Stimulated activated naive CD8-positive, alpha-beta T cell treated with anti-CD3 and anti-CD28 coated beads, Interleukin-15, amount 100 ng/mL, for 72 hours (primary cell): Measurements from ENCODE around the gene BOLA3.
"Not testable (repeated sequence)": the region's sequence is repeated elsewhere in the genome, so short reads cannot be mapped to it uniquely, and the experiment has no call there.

Experiments used
- ATAC-seq: fragments of 150-1000 bp; cut with Tn5 transposase; 2 replicates; pipeline ENCODE4 v1.10.0; 2021; ENCODE audit warnings: mild to moderate bottlenecking, moderate library complexity
- DNase-seq, 2 donors: peaks; one replicate each; pipeline ENCODE4 v3.0.0; 2021 to 2022
- H3K27ac Mint-ChIP-seq, 2 donors: one replicate each; pipeline ENCODE4 v1.8.0; 2022; ENCODE audit warnings: mild to moderate bottlenecking in 2 of 2, mixed read lengths in 2 of 2, moderate library complexity in 2 of 2
- H3K27me3 Mint-ChIP-seq: one replicate; pipeline ENCODE4 v1.8.0; 2022; ENCODE audit warnings: mixed read lengths
- H3K4me1 Mint-ChIP-seq: one replicate; pipeline ENCODE4 v1.8.0; 2022; ENCODE audit warnings: mild to moderate bottlenecking, mixed read lengths
- H3K4me3 Mint-ChIP-seq, 2 donors: one replicate each; pipeline ENCODE4 v1.8.0; 2022; ENCODE audit warnings: mild to moderate bottlenecking in 2 of 2, mixed read lengths in 2 of 2, moderate library complexity in 1 of 2
- H3K9me3 Mint-ChIP-seq, 2 donors: one replicate each; pipeline ENCODE4 v1.8.0; 2022; ENCODE audit warnings: mixed read lengths in 2 of 2

The BOLA3 gene

DNA sequence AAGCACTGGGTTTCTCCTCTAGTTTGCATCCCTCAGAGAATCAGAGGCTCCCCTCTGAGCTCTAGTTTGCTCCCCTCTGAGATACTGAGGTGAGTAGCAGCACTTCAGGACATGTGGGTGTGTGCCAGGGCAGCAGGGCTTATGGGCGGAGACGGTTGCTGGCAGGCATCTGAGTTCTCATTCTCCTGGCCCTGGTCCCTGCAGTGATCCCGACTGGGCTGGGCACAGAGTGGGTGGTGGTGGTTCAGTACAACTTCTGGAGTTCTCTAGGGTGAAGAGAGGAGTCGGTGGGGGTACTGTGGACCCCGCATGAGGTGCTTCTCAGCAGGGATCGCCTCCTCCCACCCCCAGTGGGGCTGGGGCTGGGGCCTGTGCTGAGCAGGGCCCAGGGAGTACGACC lies 47.9 kb downstream of the BOLA3 start:
- peaks cover 10% of the 10 kb centered on the region for H3K4me1 Mint-ChIP-seq
- DNase-seq (no peak), ATAC-seq (peak; percentile 51)
- no peaks in the 10 kb centered on the region for H3K27me3 Mint-ChIP-seq
- no peak overlapping the region for H3K4me3 Mint-ChIP-seq
- H3K27ac Mint-ChIP-seq: peak overlapping the region in 1 of 2 donors; percentile 77
- H3K9me3 Mint-ChIP-seq: no peaks in the 10 kb centered on the region

DNA sequence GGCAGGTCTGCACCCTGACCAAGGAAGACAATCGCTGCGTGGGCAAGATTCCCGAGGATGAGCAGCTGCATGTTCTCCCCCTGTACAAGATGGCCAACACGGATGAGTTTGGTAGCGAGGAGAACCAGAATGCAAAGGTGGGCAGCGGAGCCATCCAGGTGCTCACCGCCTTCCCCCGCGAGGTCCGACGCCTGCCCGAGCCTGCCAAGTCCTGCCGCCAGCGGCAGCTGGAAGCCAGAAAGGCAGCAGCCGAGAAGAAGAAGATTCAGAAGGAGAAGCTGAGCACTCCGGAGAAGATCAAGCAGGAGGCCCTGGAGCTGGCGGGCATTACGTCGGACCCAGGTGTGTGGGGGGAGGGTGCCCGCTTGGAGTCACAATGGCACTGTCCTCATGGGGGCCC lies 48.4 kb downstream of the BOLA3 start:
- H3K27ac Mint-ChIP-seq: peak overlapping the region in 1 of 2 donors; percentile 56
- DNase-seq (no peak), ATAC-seq (no peak)
- H3K27me3 Mint-ChIP-seq: no peaks in the 10 kb centered on the region
- no peaks in the 10 kb centered on the region for H3K9me3 Mint-ChIP-seq
- peaks cover 10% of the 10 kb centered on the region for H3K4me1 Mint-ChIP-seq
- H3K4me3 Mint-ChIP-seq: no peak overlapping the region

DNA sequence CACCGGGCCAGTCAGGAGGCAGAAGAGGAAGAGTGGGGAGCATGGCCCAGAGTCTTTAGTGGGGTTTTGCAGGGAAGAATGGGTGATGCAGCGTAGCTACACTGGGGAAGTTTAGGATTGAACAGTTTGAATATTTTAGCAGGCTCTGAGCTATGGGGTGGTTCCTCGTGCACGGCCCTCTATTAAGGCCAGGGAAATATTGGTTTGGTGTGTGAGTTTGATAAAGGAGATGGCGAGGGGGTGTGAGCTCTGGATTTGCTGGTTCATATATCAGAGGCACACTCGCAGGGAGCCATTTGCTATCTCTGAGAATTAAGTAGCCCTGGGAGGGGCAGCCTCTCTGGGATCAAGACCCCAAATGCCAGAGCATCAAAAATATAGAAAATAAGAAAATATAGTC lies 50.1 kb downstream of the BOLA3 start:
- Mint-ChIP-seq H3K4me1 (peaks cover 10% of the 10 kb centered on the region), H3K27ac (peak overlapping the region in 1 of 2 donors; percentile 35), H3K9me3 (no peaks in the 10 kb centered on the region), H3K4me3 (no peak overlapping the region), H3K27me3 (no peaks in the 10 kb centered on the region)
- no peak for ATAC-seq
- DNase-seq: no peak

DNA sequence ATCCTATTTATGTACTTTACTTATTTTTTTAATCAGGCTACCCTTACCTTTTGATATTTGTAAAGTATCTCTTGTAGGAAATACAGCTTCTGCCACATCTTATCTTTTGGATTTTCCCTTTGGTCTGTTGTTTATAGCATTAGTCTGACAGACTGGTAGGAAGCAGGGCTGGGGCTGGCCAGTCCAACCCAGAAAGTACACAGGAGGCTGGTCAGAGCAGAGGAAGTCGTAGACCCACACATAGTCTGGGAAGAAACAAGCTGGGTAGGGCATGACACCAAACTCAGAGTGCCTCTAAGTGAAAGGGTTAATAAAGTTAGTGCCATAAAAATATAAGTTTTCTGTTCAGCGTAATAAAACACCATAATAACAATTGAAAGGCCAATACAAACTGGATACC lies 51.7 kb downstream of the BOLA3 start:
- Mint-ChIP-seq H3K27ac (no peak overlapping the region), H3K9me3 (no peaks in the 10 kb centered on the region), H3K4me1 (peaks cover 10% of the 10 kb centered on the region), H3K4me3 (no peak overlapping the region), H3K27me3 (no peaks in the 10 kb centered on the region)
- DNase-seq (no peak), ATAC-seq (no peak)

DNA sequence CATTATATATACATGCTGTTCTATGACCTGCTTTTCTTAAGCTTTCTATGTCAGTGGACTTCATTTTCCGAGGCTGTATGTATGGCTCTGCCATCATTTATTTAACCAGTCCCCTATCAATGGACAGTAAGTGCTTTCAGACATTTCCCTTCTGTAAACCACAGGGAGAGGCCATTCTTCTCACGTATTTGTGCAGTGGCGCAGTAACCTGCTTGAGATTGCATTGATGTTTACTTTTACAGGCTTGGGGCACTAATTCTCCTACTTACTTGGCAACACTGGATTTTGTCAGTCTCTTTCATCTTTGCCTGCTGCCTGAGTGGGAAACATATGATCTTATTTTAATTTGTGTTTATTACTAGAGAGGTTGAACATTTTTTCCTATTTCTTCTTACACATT lies 52.1 kb downstream of the BOLA3 start:
- Mint-ChIP-seq H3K27ac (no peak overlapping the region), H3K4me3 (no peak overlapping the region), H3K27me3 (no peaks in the 10 kb centered on the region), H3K9me3 (no peaks in the 10 kb centered on the region), H3K4me1 (peaks cover 8% of the 10 kb centered on the region)
- ATAC-seq (no peak), DNase-seq (no peak)

DNA sequence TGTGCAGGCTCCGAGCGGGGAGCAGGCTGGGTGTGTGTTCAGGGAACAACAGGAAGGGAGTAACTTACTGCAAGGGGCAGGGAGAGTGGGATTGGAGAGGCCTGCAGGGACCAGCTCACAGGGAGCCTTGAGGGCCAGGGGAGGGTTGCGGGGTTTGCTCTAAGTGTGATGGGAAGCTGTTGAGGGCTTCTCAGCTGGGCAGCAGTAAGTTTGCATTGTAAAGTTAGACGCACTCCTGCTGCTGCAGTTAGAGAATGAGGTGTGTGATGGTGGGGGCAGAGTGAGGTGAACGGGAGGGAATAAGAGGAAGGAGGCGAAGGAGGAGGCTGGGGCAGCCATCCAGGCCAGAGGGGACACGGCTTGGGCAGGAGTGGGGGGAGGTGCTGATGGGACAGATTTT lies 53.4 kb downstream of the BOLA3 start:
- ATAC-seq (no peak), DNase-seq (no peak)
- Mint-ChIP-seq H3K9me3 (no peaks in the 10 kb centered on the region), H3K27ac (peak overlapping the region; percentile 5 to 35), H3K4me1 (peaks cover 5% of the 10 kb centered on the region), H3K27me3 (no peaks in the 10 kb centered on the region), H3K4me3 (no peak overlapping the region)

DNA sequence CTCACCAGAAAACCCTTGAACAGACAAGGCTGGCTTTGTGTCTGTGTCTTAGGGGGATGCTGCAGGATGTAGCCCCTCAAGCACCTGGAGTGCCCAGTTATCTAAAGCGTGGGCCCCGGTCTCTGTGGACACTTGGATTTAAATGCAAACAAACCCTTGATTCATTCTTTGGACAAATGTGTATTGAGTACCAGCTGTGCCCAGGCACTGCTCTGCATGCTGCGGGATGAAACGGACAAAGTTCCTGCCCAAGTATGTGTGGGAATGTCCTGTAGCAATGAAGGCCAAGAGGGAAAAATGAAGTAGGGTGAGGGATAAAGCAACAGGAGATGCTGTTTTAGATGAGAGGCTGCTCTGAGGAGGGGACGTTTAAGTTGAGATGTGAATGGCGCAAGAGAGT lies 53.9 kb downstream of the BOLA3 start:
- no peak overlapping the region for H3K27ac Mint-ChIP-seq
- no peak overlapping the region for H3K4me3 Mint-ChIP-seq
- H3K9me3 Mint-ChIP-seq: no peaks in the 10 kb centered on the region
- ATAC-seq: no peak
- H3K27me3 Mint-ChIP-seq: no peaks in the 10 kb centered on the region
- peaks cover 10% of the 10 kb centered on the region for H3K4me1 Mint-ChIP-seq
- DNase-seq: no peak

DNA sequence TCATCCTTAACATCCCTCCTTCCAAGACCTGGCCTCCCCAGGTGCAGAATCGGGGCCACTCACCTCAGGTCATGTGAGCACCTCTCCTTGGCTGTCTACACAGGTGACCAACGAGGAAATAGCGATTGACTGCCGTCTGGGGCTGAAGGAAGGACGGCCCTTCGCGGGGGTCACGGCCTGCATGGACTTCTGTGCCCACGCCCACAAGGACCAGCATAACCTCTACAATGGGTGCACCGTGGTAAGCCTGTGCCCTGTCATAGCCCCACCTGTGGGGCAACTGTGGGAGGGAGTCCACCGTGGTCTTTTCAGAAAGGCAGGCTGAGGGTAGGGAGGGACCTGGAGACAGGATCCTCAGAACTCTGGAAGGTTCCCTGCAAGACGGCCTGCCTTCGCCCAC lies 54.3 kb downstream of the BOLA3 start:
- Mint-ChIP-seq H3K9me3 (no peaks in the 10 kb centered on the region), H3K4me3 (no peak overlapping the region), H3K4me1 (peaks cover 11% of the 10 kb centered on the region), H3K27ac (no peak overlapping the region), H3K27me3 (no peaks in the 10 kb centered on the region)
- no peak for ATAC-seq
- no peak for DNase-seq

DNA sequence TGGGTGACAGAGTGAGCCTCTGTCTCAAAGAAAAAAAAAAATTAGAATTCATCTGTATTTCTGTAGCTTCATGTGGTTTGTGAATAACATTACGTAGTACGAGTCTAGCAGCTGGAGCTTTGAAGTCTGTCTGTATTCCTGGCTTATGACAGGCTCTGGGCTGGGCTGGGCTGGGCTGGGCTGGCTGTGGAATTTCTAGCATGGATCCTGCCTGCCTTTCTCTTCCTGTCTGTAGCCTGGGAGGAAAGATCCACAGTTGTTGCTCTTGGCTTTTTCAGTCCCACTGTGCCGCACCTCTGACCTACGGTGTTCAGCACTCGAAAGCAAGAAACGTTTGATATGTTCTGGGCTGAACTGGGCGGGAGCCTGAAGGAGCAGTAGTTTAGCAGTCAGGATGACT lies 55.4 kb downstream of the BOLA3 start:
- ATAC-seq (no peak), DNase-seq (no peak)
- H3K4me1 Mint-ChIP-seq: peaks cover 7% of the 10 kb centered on the region
- H3K4me3 Mint-ChIP-seq: no peak overlapping the region
- H3K27ac Mint-ChIP-seq: no peak overlapping the region
- no peaks in the 10 kb centered on the region for H3K9me3 Mint-ChIP-seq
- no peaks in the 10 kb centered on the region for H3K27me3 Mint-ChIP-seq

DNA sequence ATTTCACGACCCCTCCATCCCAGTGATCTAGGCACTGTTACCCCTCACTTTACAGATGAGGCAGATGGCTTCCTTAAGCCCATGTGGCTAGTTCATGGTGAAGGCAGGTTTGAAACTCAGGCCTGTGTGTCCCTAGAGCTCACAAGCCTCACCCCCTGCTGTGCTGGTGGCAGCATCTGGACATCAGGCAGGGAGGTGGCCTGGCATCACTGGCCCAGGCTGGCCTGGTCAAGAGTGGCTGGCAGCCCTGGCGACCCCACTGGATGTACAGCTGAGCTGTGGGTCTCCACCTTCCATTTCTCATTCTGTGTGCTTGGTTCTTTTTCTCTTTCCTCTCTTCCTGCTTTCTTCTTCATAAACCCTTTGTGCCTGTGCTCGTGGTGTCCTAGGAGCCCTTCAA lies 56.3 kb downstream of the BOLA3 start:
- H3K27ac Mint-ChIP-seq: peak overlapping the region in 1 of 2 donors; percentile 15
- H3K4me1 Mint-ChIP-seq: peaks cover 6% of the 10 kb centered on the region
- no peak overlapping the region for H3K4me3 Mint-ChIP-seq
- DNase-seq: no peak
- no peaks in the 10 kb centered on the region for H3K9me3 Mint-ChIP-seq
- ATAC-seq: no peak
- H3K27me3 Mint-ChIP-seq: no peaks in the 10 kb centered on the region

DNA sequence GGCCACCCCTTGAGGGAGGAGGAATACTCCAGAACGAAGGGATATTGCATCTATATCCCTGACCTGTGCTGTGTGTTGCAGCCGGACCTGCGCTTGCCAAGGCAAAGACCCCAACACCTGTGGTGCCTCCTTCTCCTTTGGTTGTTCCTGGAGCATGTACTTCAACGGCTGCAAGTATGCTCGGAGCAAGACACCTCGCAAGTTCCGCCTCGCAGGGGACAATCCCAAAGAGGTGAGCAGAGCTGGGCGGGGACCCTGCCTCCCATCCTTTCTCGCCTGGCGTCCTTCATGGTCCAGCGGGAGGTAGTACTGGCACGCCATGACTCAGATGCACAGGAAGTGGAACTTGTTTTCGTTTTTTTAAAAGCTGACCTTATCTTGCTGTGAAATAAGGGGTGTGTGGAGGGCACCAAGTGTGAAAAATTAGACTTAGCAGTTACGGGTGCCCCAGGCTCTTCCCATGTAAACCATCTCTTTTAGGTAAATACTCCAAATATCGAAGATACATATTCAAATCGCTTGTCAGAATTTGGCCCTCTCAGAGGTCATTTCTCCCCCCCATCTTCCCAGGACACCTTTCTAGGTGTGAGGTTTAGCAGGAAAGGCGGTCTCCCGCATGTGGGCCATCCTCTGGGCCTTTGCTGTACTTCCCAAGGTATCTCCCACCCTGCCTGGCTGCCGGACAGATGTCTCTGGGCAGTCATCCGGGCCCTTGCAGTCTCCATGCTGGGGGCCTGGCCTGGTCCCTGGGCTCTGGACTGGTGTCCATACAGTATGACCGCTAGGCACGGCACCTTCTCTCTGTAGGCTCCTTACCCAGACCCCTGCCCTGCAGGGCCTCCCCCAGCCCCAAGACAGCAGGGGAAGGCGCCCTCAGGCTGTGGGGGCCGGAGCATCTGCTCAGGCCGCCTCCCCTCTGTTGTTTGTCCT lies 57.6 kb downstream of the BOLA3 start:
- no peaks in the 10 kb centered on the region for H3K9me3 Mint-ChIP-seq

DNA sequence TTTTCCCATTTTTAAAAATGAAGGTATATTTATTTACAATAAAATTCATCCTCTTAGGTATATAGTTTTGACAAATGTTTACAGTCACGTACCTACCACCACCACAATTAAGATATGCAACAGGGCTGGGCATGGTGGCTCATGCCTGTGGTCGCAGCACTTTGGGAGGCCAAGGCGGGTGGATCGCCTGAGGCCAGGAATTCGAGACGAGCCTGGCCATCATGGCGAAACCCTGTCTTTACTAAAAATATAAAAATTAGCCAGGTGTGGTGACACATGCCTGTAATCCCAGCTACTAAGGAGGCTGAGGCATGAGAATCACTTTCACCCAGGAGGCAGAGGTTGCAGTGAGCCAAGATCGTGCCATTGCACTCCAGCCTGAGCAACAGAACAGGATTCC lies 59.0 kb downstream of the BOLA3 start:
- not testable (repeated sequence) for H3K27ac Mint-ChIP-seq, H3K4me1 Mint-ChIP-seq, DNase-seq, H3K9me3 Mint-ChIP-seq, H3K4me3 Mint-ChIP-seq, ATAC-seq, H3K27me3 Mint-ChIP-seq

More for the DNA sequence above, 57.6 kb downstream of the BOLA3 start:
- peaks cover 6% of the 10 kb centered on the region for H3K4me1 Mint-ChIP-seq
- DNase-seq (no peak), ATAC-seq (no peak)
- H3K4me3 Mint-ChIP-seq: no peak overlapping the region
- H3K27ac Mint-ChIP-seq: peak overlapping the region; percentile 27 to 39
- no peaks in the 10 kb centered on the region for H3K27me3 Mint-ChIP-seq

DNA sequence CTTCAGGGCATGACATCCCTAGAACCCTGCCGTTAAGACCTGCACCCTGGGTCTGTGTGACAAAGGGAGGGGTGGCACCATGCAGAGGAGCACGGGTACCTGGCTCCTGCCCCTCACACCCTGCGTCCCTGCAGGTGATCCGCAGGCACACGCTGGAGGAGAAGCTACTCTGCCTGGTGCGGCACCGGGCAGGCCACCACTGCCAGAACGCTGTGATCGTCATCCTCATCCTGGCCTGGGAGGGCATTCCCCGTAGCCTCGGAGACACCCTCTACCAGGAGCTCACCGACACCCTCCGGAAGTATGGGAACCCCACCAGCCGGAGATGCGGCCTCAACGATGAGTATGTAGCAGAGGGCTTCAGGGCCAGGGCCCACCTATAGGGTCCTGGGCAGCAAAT lies 60.0 kb downstream of the BOLA3 start:
- Mint-ChIP-seq H3K4me1 (peaks cover 6% of the 10 kb centered on the region), H3K27me3 (no peaks in the 10 kb centered on the region), H3K9me3 (no peaks in the 10 kb centered on the region), H3K4me3 (no peak overlapping the region), H3K27ac (no peak overlapping the region)
- DNase-seq: no peak
- ATAC-seq: no peak

DNA sequence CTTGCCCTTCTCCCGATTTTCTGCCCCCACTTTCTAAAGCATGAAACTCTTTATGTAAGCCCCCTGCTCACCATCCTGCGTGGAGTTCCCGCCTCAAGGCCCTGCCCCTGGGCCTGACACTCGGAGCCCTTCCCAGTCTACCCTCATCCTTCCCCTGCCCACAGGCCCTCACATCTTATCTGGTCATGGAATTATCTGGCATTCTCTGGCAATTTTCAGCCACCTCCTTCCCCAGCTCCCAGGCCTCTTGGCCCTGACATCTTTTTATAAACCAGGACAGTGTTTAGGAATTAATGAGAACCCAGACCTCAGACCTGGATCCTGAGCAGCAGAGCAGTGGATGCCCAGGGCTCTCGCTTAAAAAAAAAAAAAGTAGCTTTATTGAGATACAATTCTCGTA lies 61.7 kb downstream of the BOLA3 start:
- Mint-ChIP-seq H3K4me1 (peaks cover 12% of the 10 kb centered on the region), H3K9me3 (no peaks in the 10 kb centered on the region), H3K4me3 (no peak overlapping the region), H3K27ac (peak overlapping the region; percentile 31 to 90), H3K27me3 (no peaks in the 10 kb centered on the region)
- DNase-seq (no peak), ATAC-seq (no peak)
